HepG2 (cell line): ENCODE measurements around the gene DAPP1. TPM values are rescaled to one million over a fixed set of nuclear protein-coding genes. Genes with fewer than 3 reads are reported as not detected.

Experiments used
- ATAC-seq: fragments of 200-7000 bp; cut with Tn5 transposase; 3 replicates; pipeline ENCODE4 v1.9.1; 2020; ENCODE audit warnings: mild to moderate bottlenecking, moderate library complexity
- BruUV-seq: library from RNA; stranded (reverse); fragments of 400-500 nt; replicated peaks from 2 replicates; lab custom pipeline; 2021; lab: Mats Ljungman, UMichigan
- CTCF ChIA-PET: fragments of 300-600 bp; formaldehyde crosslinking; extraction: SDS; loops from one replicate; lab custom pipeline; 2021; ENCODE audit warnings: low total read pairs, inconsistent platforms, low intra/inter-chr PET ratio; lab: Yijun Ruan, JAX
- POLR2A ChIA-PET: fragments of 350-600 bp; sonication (Branson Sonifier 250); formaldehyde crosslinking; loops from one replicate; lab custom pipeline; 2020; ENCODE audit warnings: antibody characterized with exemption, inconsistent platforms; lab: Yijun Ruan, JAX
- DNase-seq: peaks from one replicate; pipeline ENCODE4 v3.0.0-alpha.2; 2015; ENCODE audit warnings: low spot score
- FAIRE-seq: peaks from 3 replicates; lab custom pipeline; 2011; peaks lifted over from hg19 to GRCh38; lab: Jason Lieb, UNC
- H2AFZ ChIP-seq: one replicate; pipeline ENCODE4 v1.6.1; 2011; ENCODE audit warnings: low read length, inconsistent platforms
- H3K27ac ChIP-seq: fragments of 300-600 bp; 3 replicates; pipeline ENCODE4 v1.8.0; 2011; ENCODE audit warnings: mixed run types, mild to moderate bottlenecking, mixed read lengths, low read length, inconsistent platforms; ENCODE audit not compliant: insufficient read depth; ENCODE audit errors: extremely low read length
- H3K27me3 ChIP-seq, 2 experiments: fragments of 200-600 bp in 1 of 2; 2 replicates in 1 of 2; 3 replicates in 1 of 2; pipeline versions ENCODE4 v1.6.0 to v1.8.0; 2011; ENCODE audit warnings: low read length in 2 of 2, mild to moderate bottlenecking in 2 of 2, moderate library complexity in 2 of 2, inconsistent platforms in 1 of 2; ENCODE audit not compliant: insufficient read depth in 2 of 2, control insufficient read depth in 1 of 2
- H3K36me3 ChIP-seq, 2 experiments: fragments of 200-600 bp in 1 of 2; replicated peaks in 1 of 2; 2 replicates in 1 of 2; 3 replicates in 1 of 2; pipeline versions ENCODE4 v1.5.1 to v1.8.0; 2011; ENCODE audit warnings: low read length in 2 of 2, inconsistent platforms in 1 of 2; ENCODE audit not compliant: insufficient read depth in 2 of 2, control insufficient read depth in 1 of 2
- H3K4me1 ChIP-seq: 2 replicates; pipeline ENCODE4 v1.5.1; 2012; ENCODE audit warnings: low read length, inconsistent platforms; ENCODE audit not compliant: insufficient read depth
- H3K4me2 ChIP-seq: 2 replicates; pipeline ENCODE4 v1.6.0; 2011; ENCODE audit warnings: low read depth, low read length, inconsistent platforms
- H3K4me3 ChIP-seq, 3 experiments: fragments of 200-600 bp in 1 of 3; sonication (generic), shearing (Covaris generic) in 1 of 3; replicated peaks in 1 of 3; 2 replicates each; pipeline ENCODE4 v1.5.1; 2011 to 2016; ENCODE audit warnings: low read length in 3 of 3, inconsistent platforms in 2 of 3, low read depth in 2 of 3, mild to moderate bottlenecking in 2 of 3, control low read depth in 1 of 3, mixed read lengths in 1 of 3; ENCODE audit not compliant: insufficient read depth in 1 of 3
- H3K79me2 ChIP-seq: one replicate; pipeline ENCODE4 v1.6.1; 2011; ENCODE audit warnings: low read length, inconsistent platforms; ENCODE audit not compliant: insufficient read depth
- H3K9ac ChIP-seq: 2 replicates; pipeline ENCODE4 v1.6.0; 2011; ENCODE audit warnings: mild to moderate bottlenecking, low read depth, low read length, inconsistent platforms; ENCODE audit not compliant: insufficient read depth
- H3K9me3 ChIP-seq: 2 replicates; pipeline ENCODE4 v1.5.1; 2012; ENCODE audit warnings: mild to moderate bottlenecking, low read length
- H4K20me1 ChIP-seq: 2 replicates; pipeline ENCODE4 v1.6.0; 2011; ENCODE audit warnings: inconsistent platforms, mild to moderate bottlenecking, low read length, moderate library complexity; ENCODE audit not compliant: insufficient read depth
- HMG20A ChIP-seq: IDR thresholded peaks from 2 replicates; pipeline ENCODE4 v1.6.1; 2016; ENCODE audit warnings: borderline replicate concordance
- JUND ChIP-seq: sonication (generic); formaldehyde crosslinking; IDR thresholded peaks from 2 replicates; pipeline ENCODE4 v1.8.0; 2022; ENCODE audit warnings: mild to moderate bottlenecking, missing genetic modification reagents
- NFE2 ChIP-seq: sonication (generic); formaldehyde crosslinking; IDR thresholded peaks from 2 replicates; pipeline ENCODE4 v1.4.0; 2020; ENCODE audit warnings: missing genetic modification reagents
- ZNF382 ChIP-seq: sonication (generic); formaldehyde crosslinking; IDR thresholded peaks from 2 replicates; pipeline ENCODE4 v1.5.0; 2020; ENCODE audit warnings: missing genetic modification reagents, mild to moderate bottlenecking, borderline replicate concordance
- ZNF720 ChIP-seq: sonication (generic); formaldehyde crosslinking; IDR thresholded peaks from 2 replicates; pipeline ENCODE4 v1.4.0; 2020; ENCODE audit warnings: missing genetic modification reagents
- in situ Hi-C: cut with HindIII; loops from 2 replicates; pipeline ENCODE4 v1.10.0; 2017; ENCODE audit warnings: low pct_unique_long_range_greater_than_20kb; ENCODE audit not compliant: extremely low pct_ligation_motif_present
- intact Hi-C: fragments of 100-400 bp; cut with micrococcal nuclease; formaldehyde crosslinking; loops from one replicate; pipeline ENCODE4 v1.10.0; 2022; ENCODE audit not compliant: unreplicated experiment
- polyA plus RNA-seq, 8 experiments: library from polyadenylated mRNA; depleted of rRNA in 3 of 8; stranded (reverse) in 7 of 8; unstranded in 1 of 8; fragments of >200 nt; fragmentation: Illumina TruSeq in 4 of 8; extraction: Trizol in 4 of 8; gene quantifications; 2 replicates each; pipeline versions ENCODE4 v1.2.1 to v1.2.3, GENCODE V29; 2011 to 2016; ENCODE audit warnings: low read depth in 4 of 8, missing spikeins in 1 of 8, mixed read lengths in 1 of 8; ENCODE audit not compliant: insufficient read depth in 1 of 8
- total RNA-seq, 5 experiments: library from RNA; depleted of rRNA; stranded (reverse); fragments of >200 nt; fragmentation: Illumina TruSeq; extraction: Trizol; gene quantifications; 2 replicates each; pipeline ENCODE4 v1.2.3, GENCODE V29; 2016; ENCODE audit warnings: low read depth in 1 of 5
- TF ChIP-seq, protein P1 (sequence below): sonication (generic); formaldehyde crosslinking; IDR thresholded peaks from 2 replicates; pipeline ENCODE4 v1.4.0; 2020; ENCODE audit warnings: missing genetic modification reagents, borderline replicate concordance

Gene DAPP1
- total and polyA plus RNA-seq, 2 of the 13 experiments (the other 11 are each of a cell fraction or from before 2014, with no cell fraction given) = not detected

DNA sequence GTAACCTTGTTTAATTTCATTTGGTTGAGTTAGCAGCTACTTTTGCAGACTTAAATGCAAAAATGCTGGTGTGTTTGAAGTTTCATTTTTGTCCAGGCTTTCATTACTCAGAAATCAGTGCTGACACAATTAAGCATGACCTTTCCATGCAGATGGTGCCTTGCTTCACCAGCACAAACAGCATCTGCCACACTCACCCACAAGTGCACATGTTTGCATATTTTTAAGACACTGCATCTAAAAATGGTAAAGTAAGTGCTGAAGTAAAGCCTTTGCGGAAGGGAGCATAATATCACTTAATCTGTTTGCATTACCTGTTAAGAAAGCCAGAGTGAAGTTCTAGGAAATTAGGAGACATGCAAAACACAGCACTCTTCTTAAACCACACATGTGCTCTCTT is 7.3 kb upstream of the DAPP1 start (continued):
- TF ChIP-seq, protein P1, sequence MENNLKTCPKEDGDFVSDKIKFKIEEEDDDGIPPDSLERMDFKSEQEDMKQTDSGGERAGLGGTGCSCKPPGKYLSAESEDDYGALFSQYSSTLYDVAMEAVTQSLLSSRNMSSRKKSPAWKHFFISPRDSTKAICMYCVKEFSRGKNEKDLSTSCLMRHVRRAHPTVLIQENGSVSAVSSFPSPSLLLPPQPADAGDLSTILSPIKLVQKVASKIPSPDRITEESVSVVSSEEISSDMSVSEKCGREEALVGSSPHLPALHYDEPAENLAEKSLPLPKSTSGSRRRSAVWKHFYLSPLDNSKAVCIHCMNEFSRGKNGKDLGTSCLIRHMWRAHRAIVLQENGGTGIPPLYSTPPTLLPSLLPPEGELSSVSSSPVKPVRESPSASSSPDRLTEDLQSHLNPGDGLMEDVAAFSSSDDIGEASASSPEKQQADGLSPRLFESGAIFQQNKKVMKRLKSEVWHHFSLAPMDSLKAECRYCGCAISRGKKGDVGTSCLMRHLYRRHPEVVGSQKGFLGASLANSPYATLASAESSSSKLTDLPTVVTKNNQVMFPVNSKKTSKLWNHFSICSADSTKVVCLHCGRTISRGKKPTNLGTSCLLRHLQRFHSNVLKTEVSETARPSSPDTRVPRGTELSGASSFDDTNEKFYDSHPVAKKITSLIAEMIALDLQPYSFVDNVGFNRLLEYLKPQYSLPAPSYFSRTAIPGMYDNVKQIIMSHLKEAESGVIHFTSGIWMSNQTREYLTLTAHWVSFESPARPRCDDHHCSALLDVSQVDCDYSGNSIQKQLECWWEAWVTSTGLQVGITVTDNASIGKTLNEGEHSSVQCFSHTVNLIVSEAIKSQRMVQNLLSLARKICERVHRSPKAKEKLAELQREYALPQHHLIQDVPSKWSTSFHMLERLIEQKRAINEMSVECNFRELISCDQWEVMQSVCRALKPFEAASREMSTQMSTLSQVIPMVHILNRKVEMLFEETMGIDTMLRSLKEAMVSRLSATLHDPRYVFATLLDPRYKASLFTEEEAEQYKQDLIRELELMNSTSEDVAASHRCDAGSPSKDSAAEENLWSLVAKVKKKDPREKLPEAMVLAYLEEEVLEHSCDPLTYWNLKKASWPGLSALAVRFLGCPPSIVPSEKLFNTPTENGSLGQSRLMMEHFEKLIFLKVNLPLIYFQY (CRISPR knock-in tag) = no peak
- no peak for TF ChIP-seq ZNF382 (CRISPR knock-in tag)
- no peak for TF ChIP-seq NFE2 (CRISPR knock-in tag)
- TF ChIP-seq HMG20A (CRISPR knock-in tag) = no peak
- no peak for TF ChIP-seq JUND (CRISPR knock-in tag)

DNA sequence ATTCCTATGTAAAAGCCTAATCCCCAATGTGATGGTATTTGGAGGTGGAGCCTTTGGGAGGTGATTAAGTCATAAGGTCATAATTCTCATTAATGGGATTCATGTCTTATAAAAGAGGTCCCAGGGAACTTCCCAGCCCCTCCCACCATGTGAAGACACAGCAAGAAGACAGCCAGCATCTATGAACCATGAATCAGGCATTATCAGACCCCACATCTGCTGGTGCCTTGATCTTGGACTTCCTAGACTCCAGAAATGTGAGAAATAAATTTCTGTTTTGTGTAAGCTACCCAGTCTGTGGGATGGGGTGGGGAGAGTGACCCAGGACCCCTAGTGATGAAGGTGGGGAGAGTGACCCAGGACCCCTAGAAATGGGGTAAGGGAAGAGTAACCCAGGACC is 6.1 kb upstream of the DAPP1 start:
- H3K4me1 ChIP-seq = peaks cover 5% of the 10 kb centered on the region
- H3K27ac ChIP-seq = no peak overlapping the region
- no peaks in the 10 kb centered on the region for H3K9me3 ChIP-seq
- no TSS peak for BruUV-seq
- H3K27me3 ChIP-seq = no peaks in the 10 kb centered on the region; a peak in 1 of 5 replicates
- no peak overlapping the region for H3K9ac ChIP-seq
- in situ Hi-C loops = loop anchor here (5.0 kb wide), 1 partner anchor 137 kb away; the partner anchor contains the start of gene DNAJB14
- no peak overlapping the region for H3K4me2 ChIP-seq
- no peak overlapping the region for H3K4me3 ChIP-seq
- TF ChIP-seq ZNF720 (CRISPR knock-in tag) = no peak
- TF ChIP-seq, all 625 proteins: peak for 0
- DNase-seq (no peak), FAIRE-seq (no peak), ATAC-seq (no peak)
- intact Hi-C loops = no loop called here
- Histone ChIP-seq H2AFZ (no peak overlapping the region), H3K36me3 (no peaks in the 10 kb centered on the region), H4K20me1 (no peaks in the 10 kb centered on the region), H3K79me2 (no peaks in the 10 kb centered on the region)
- CTCF ChIA-PET = no interaction called here
- POLR2A ChIA-PET = no interaction called here
